T-helper 17 cell (primary cell): ENCODE results near the gene PHAX. TPM values are rescaled to one million over a fixed set of nuclear protein-coding genes. Genes with fewer than 3 reads are reported as not detected.
A peak's percentile ranks its signal among the peaks of the same experiment; 100 is the strongest.
"Not testable (repeated sequence)": the region's sequence is repeated elsewhere in the genome, so short reads cannot be mapped to it uniquely, and the experiment has no call there.

Source experiments
- ATAC-seq: fragments of 150-1000 bp; cut with Tn5 transposase; 2 replicates; pipeline ENCODE4 v1.10.0; 2021; ENCODE audit warnings: mild to moderate bottlenecking, moderate library complexity
- DNase-seq, 3 donors: peaks; one replicate each; pipeline versions ENCODE4 v3.0.0 to v3.0.0-alpha.2; 2020 to 2021
- H3K9me3 ChIP-seq: one replicate; pipeline ENCODE4 v1.7.0; 2013; ENCODE audit warnings: low read length, mild to moderate bottlenecking; ENCODE audit not compliant: control insufficient read depth, poor library complexity, severe bottlenecking
- H3K27ac Mint-ChIP-seq: one replicate; pipeline ENCODE4 v1.8.0; 2022; ENCODE audit warnings: mild to moderate bottlenecking, moderate library complexity, mixed read lengths
- H3K27me3 Mint-ChIP-seq: one replicate; pipeline ENCODE4 v1.8.0; 2022; ENCODE audit warnings: mixed read lengths
- H3K36me3 Mint-ChIP-seq: one replicate; pipeline ENCODE4 v1.8.0; 2022; ENCODE audit warnings: low read depth, mixed read lengths
- H3K4me1 Mint-ChIP-seq: one replicate; pipeline ENCODE4 v1.8.0; 2022; ENCODE audit warnings: mild to moderate bottlenecking, mixed read lengths
- H3K4me3 Mint-ChIP-seq: one replicate; pipeline ENCODE4 v1.8.0; 2022; ENCODE audit warnings: mild to moderate bottlenecking, moderate library complexity, mixed read lengths
- total RNA-seq, 4 donors: library from RNA in 2 of 4; stranded (reverse) in 2 of 4; gene quantifications; one replicate each; pipeline ENCODE4 v1.2.3 and lab custom pipeline; 2022 to 2026

The PHAX gene
- total RNA-seq, 2 donors from 2014 or later: 20.8 to 26.4 TPM

DNA sequence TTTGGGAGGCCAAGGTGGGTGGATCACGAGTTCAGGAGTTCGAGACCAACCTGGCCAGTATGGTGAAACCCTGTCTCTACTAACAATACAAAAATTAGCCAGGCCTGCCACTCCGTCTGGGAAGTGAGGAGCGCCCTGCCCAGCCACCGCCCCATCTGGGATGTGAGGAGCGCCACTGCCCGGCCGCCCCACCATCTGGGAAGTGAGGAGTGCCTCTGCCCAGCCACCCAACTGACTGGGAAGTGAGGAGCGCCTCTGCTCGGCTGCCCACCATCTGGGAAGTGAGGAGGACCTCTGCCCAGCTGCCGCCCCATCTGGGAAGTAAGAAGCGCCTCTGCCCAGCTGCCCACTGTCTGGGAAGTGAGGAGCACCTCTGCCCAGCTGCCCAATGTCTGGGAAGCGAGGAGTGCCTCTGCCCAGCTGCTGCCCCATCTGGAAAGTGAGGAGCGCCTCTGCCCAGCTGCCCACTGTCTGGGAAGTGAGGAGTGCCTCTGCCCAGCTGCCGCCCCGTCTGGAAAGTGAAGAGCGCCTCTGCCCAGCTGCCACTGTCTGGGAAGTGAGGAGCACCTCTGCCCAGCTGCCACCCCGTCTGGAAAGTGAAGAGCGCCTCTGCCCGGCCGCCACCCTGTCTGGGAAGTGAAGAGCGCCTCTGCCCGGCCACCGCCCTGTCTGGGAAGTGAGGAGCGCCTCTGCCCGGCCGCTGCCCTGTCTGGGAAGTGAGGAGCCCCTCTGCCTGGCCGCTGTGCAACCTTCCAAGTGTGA, 11.0 kb upstream of the PHAX start:
- Mint-ChIP-seq H3K4me1 (peaks cover 6% of the 10 kb centered on the region), H3K27ac (no peak overlapping the region), H3K4me3 (no peak overlapping the region), H3K36me3 (peaks cover 4% of the 10 kb centered on the region), H3K27me3 (peaks cover 25% of the 10 kb centered on the region)
- DNase-seq: no peak
- no peaks in the 10 kb centered on the region for H3K9me3 ChIP-seq
- no peak for ATAC-seq

DNA sequence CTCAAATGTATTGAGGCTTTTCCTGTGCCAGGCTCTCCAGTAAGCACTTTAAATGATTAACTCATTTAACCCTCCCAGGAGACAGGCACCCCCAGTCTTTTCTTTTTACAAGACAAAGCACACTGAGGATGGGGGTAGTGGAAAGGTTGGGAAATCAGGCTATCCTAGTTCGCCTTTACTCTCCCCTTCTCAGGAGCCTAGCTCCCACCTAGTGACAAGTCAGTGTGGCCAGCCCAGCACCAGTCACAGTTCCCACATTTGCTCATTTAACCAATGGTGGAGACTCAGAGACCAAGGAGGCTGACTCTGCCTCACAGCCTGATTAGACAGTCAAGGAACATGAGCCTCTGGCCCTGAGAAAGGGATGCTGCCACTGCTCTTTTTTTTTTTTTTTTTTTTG, 9.2 kb upstream of the PHAX start:
- no peak for DNase-seq
- no peak overlapping the region for H3K27ac Mint-ChIP-seq

DNA sequence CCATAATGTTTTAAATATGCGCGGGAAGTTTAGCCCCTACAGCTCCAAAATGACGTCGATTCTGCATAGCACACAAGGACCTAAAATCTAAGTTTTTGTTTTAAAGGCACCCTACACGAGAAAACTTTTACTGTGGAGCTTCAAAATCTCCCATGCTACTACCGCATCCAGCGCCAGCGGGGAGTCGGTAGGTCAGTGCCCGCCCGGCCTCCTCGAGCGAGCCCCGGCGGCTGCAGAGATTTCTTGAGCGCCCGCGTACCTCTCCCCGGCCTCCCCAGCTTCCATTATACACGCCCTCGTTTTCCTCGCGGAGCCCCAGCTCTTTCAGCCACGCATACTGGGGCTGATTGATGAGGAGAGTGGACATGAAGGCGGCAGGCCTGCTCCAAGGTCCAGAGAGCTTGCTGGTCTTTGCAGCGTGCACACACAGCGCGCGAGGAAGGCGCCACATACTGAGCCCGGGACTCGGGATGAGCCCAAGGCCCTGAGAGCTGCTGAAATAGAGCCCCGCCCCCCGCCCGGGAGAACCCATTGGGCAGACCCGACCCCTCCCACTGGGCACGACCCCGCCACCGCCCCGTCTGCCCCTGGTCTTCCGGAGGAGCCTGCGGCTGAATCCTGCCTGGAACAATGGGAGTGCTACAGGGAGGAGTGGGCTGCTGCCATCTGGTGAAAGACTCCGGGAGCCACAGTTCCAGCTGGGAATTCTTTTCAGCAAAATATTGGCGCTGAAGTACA, 5.8 kb upstream of the PHAX start, which contains the start of gene ALDH7A1:
ALDH7A1 (minus strand) TSS at position 472 of the 738 bp plus-strand sequence; CDS start at position 451, 21 bp downstream.
- DNase-seq: peak; percentile 5 to 17 (median 13)
- peak within 1 kb of the TSS; percentile 70 for H3K27ac Mint-ChIP-seq
- ATAC-seq: peak; percentile 72
- peaks cover 2% of the 10 kb centered on the region for H3K36me3 Mint-ChIP-seq
- peaks cover 11% of the 10 kb centered on the region for H3K4me1 Mint-ChIP-seq
- H3K9me3 ChIP-seq: no peaks in the 10 kb centered on the region
- H3K27me3 Mint-ChIP-seq: peaks cover 16% of the 10 kb centered on the region
- peak within 1 kb of the TSS; percentile 89 for H3K4me3 Mint-ChIP-seq

More for the DNA sequence above, 9.2 kb upstream of the PHAX start:
- Mint-ChIP-seq H3K36me3 (peaks cover 2% of the 10 kb centered on the region), H3K4me3 (no peak overlapping the region), H3K27me3 (peaks cover 18% of the 10 kb centered on the region), H3K4me1 (peaks cover 11% of the 10 kb centered on the region)
- H3K9me3 ChIP-seq: no peaks in the 10 kb centered on the region
- no peak for ATAC-seq

DNA sequence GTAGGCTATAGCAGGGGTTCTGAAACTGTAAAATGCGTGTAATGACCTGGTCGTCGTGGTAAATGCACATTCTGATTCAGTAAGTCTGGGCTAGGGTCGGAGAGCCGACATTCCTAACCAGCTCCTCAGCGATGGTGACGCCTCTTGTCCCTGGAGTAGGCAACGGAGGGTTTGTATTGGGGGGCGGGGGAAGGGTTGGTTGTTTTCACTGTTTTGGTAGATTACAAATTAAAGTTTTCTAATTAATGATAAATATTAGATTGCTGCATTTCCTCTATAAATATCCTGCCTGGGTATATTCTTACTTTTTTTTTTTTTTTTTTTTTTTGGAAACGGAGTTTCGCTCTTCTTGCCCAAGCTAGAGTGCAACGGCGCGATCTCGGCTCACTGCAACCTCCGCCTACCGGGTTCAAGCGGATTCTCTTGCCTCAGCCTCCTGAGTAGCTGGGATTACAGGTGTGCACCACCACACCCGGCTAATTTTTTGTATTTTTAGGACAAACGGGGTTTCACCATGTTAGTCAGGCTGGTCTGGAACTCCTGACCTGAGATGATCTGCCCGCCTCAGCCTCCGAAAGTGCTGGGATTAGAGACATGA, 5.2 kb upstream of the PHAX start:
- Mint-ChIP-seq H3K27me3 (peaks cover 16% of the 10 kb centered on the region), H3K27ac (peak overlapping the region; percentile 16), H3K4me1 (peaks cover 14% of the 10 kb centered on the region), H3K36me3 (peaks cover 2% of the 10 kb centered on the region), H3K4me3 (peak overlapping the region; percentile 89)
- H3K9me3 ChIP-seq: no peaks in the 10 kb centered on the region
- ATAC-seq: no peak
- no peak for DNase-seq

DNA sequence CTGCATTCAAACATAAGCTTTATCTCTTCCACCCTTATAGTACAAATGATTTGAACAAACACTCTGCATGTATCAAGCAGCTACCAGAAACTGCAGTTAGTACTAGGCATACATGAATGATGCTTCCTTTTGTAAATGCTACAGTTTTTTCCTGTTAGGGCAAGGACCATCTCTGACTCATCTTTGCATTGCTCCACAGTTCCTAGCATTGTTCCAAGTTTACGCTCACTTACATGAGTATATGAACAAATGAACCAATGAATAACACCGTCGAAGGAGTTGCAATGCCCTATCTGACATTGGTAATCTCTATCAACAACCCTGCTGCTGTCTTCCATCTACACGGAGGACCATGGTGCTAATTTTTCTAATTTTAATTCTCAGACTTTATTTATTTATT, 3.6 kb upstream of the PHAX start:
- ATAC-seq: no peak
- no peaks in the 10 kb centered on the region for H3K9me3 ChIP-seq
- Mint-ChIP-seq H3K4me3 (peak overlapping the region; percentile 73), H3K36me3 (peaks cover 2% of the 10 kb centered on the region), H3K27me3 (peaks cover 16% of the 10 kb centered on the region), H3K4me1 (peaks cover 16% of the 10 kb centered on the region), H3K27ac (no peak overlapping the region)
- DNase-seq: no peak

DNA sequence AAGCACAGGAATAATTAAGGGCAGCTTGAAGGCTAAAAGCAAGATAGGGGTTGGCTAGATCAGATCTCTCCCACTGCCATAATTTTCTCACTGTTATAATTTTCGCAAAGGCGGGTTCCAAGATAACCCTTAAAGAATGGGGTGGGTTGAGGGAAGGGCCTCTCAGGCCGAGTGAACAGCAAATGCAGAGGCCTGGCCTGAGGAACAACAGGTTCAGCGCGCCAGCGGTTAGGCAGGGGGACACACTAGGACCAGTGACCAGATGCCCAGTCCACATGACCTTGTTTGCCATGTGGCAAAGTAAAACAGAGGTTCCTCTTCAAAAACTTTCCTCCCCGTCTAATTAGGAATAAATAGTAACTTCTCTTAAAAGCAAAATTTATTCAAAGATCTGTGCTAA, 1.2 kb upstream of the PHAX start:
- DNase-seq (no peak), ATAC-seq (no peak)
- no peaks in the 10 kb centered on the region for H3K9me3 ChIP-seq
- H3K27me3 Mint-ChIP-seq: no peaks in the 10 kb centered on the region
- H3K4me3 Mint-ChIP-seq: no peak overlapping the region
- H3K27ac Mint-ChIP-seq: no peak overlapping the region
- peaks cover 19% of the 10 kb centered on the region for H3K4me1 Mint-ChIP-seq
- peaks cover 3% of the 10 kb centered on the region for H3K36me3 Mint-ChIP-seq

DNA sequence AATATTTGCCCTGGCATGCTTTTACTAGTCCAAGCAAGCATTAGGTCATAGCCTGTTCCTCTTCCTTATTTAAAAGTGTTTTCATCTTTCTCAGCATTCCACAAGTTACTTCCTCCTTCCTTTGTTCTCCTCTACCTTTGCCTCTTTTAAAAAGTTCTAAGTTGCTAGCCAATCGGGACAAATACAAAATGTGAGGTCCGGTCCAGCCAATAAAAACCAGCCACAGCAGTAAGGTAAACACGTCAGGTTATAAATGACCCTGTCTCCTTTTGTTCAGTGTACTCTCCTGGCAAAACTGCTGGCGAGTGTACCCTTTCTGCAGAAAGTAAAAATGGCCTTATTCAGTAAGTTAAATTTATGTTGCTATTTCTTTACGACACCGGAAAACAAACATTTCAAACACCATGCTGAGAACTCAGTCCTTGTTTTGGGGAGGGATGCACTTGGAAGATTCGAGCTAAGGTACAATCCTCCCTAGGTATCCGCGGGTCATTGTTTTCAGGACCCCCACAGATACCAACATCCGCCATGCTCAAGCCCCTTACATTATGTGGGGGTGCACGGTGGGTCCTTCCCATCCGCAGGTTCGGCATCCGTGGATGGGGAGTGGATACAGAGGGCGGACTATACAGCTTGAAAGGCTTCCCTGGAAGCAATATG, 646 bp upstream of the PHAX start:
- not testable (repeated sequence) for H3K27me3 Mint-ChIP-seq, ATAC-seq, DNase-seq, H3K9me3 ChIP-seq, H3K36me3 Mint-ChIP-seq
- Mint-ChIP-seq H3K4me1 (peaks cover 16% of the 10 kb centered on the region), H3K27ac (peak overlapping the region; percentile 79), H3K4me3 (peak overlapping the region; percentile 97)

DNA sequence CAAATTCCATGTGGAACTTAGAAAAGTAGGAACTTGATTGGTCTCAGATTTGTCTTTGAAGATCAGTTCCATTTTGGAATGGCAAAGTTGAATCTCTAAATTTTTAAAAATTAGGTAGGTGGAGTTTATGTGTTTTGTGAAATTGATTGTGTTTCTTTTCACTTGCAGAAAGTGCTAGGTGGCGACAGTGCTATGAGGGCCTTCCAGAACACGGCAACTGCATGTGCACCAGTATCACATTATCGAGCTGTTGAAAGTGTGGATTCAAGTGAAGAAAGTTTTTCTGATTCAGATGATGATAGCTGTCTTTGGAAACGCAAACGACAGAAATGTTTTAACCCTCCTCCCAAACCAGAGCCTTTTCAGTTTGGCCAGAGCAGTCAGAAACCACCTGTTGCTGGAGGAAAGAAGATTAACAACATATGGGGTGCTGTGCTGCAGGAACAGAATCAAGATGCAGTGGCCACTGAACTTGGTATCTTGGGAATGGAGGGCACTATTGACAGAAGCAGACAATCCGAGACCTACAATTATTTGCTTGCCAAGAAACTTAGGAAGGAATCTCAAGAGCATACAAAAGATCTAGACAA, 2.8 kb downstream of the PHAX start:
- H3K27ac Mint-ChIP-seq: peak overlapping the region; percentile 24

DNA sequence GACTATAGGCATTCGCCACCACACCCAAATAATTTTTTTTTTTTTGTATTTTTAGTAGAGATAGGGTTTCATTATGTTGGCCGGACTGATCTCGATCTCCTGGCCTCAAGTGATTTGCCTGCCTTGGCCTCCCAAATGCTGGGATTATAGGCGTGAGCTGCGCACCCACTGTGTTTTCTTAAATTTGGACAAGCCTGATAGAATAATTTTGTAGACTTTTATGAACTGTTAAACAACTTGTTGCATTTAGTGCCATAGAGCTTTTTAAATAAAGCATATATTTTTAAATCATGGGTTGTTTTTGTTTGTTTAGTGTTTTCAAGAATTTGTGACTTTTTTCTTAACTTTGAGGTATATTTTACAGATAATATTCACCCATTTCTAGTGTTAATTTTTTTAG, 4.8 kb downstream of the PHAX start:
- DNase-seq: no peak
- H3K4me1 Mint-ChIP-seq: peaks cover 28% of the 10 kb centered on the region
- H3K27ac Mint-ChIP-seq: peak overlapping the region; percentile 57
- no peaks in the 10 kb centered on the region for H3K27me3 Mint-ChIP-seq
- ATAC-seq: no peak
- H3K4me3 Mint-ChIP-seq: peak overlapping the region; percentile 74
- H3K36me3 Mint-ChIP-seq: peaks cover 8% of the 10 kb centered on the region
- H3K9me3 ChIP-seq: no peaks in the 10 kb centered on the region

More for the DNA sequence above, 2.8 kb downstream of the PHAX start:
- Mint-ChIP-seq H3K27me3 (no peaks in the 10 kb centered on the region), H3K36me3 (peaks cover 5% of the 10 kb centered on the region), H3K4me3 (no peak overlapping the region), H3K4me1 (peaks cover 25% of the 10 kb centered on the region)
- no peaks in the 10 kb centered on the region for H3K9me3 ChIP-seq
- no peak for ATAC-seq
- DNase-seq: no peak

DNA sequence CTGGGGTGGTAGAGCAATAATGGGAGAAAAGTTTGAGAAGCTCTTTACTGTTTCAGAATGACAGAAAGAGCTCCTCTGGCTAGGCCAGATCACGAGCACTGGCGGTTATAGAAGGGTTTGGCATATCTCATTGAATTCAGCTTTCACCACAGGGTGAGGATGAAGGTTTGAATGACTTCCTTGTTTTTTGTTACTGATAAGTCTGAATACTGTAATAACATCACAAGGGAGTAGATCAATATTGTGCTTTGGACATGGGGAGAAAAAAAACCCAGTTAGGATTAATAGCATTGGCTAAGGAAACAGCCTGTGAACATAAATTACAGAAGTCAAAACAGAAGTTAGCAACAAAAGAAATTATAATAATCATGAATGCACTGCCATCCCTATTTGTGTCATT, 9.4 kb downstream of the PHAX start:
- peaks cover 9% of the 10 kb centered on the region for H3K36me3 Mint-ChIP-seq
- H3K9me3 ChIP-seq: no peaks in the 10 kb centered on the region
- no peak for ATAC-seq
- peak overlapping the region; percentile 31 for H3K4me3 Mint-ChIP-seq
- H3K27me3 Mint-ChIP-seq: no peaks in the 10 kb centered on the region
- DNase-seq: no peak
- H3K4me1 Mint-ChIP-seq: peaks cover 27% of the 10 kb centered on the region
- peak overlapping the region; percentile 53 for H3K27ac Mint-ChIP-seq

DNA sequence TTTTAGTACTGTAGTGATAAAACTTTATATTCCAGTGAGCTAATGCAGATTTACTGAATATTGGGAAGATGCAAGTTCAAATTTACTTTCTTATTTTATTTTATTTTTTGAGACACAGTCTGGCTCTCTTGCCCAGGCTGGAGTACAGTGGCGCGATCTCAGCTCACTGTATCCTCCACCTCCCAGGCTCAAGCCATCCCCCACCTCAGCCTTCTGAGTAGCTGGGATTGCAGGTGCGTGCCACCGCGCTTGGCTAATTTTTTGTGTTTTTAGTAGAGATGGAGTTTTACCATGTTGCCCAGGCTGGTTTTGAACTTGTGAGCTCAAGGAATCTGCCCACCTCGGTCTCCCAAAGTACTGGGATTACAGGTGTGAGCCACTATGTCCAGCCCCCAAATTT, 9.9 kb downstream of the PHAX start:
- peak overlapping the region; percentile 6 for H3K27ac Mint-ChIP-seq
- H3K9me3 ChIP-seq: no peaks in the 10 kb centered on the region
- ATAC-seq (no peak), DNase-seq (no peak)
- H3K27me3 Mint-ChIP-seq: no peaks in the 10 kb centered on the region
- H3K4me3 Mint-ChIP-seq: no peak overlapping the region
- peaks cover 25% of the 10 kb centered on the region for H3K4me1 Mint-ChIP-seq
- H3K36me3 Mint-ChIP-seq: peaks cover 9% of the 10 kb centered on the region

DNA sequence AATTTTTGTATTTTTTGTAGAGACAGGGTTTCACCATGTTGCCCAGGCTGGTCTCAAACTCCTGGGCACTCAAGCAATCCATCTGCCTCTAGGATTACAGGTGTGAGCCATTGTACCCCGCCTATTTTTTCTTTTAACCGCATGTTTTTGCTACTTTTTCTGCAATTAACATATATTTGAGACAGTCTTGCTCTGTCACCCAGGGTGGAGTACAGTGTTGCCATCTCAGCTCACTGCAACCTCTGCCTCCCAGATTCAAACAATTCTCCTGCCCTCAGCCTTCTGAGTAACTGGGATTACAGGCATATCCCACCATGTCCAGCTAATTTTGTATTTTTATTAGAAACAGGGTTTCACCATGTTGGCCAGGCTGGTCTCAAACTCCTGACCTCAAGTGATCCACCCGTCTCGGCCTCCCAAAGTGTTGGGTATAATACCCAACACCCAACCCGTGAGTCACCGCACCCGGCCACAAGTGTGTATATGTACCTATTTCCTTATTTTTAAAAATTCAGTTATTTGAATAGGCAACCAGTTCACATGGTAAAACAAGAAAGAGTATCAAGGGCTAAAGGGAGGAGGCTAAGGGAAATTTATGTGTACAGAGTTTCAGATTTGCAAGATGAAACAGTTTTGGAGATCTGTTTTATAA, 13.3 kb downstream of the PHAX start:
- H3K27me3 Mint-ChIP-seq: no peaks in the 10 kb centered on the region
- peaks cover 9% of the 10 kb centered on the region for H3K36me3 Mint-ChIP-seq
- ATAC-seq (no peak), DNase-seq (no peak)
- H3K27ac Mint-ChIP-seq: no peak overlapping the region
- H3K9me3 ChIP-seq: no peaks in the 10 kb centered on the region
- H3K4me3 Mint-ChIP-seq: no peak overlapping the region
- H3K4me1 Mint-ChIP-seq: peaks cover 16% of the 10 kb centered on the region
